ENCODE measurements around the gene GABRG3.

The GABRG3 gene

GRCh38 chr15:27463525-27464088 lies 492.6 kb downstream of the GABRG3 start:
- H3K4me3 Mint-ChIP-seq, result no peak overlapping the region
- H3K36me3 Mint-ChIP-seq (ENCODE audit: low read depth), result no peaks in the 10 kb centered on the region
- H3K4me1 Mint-ChIP-seq (ENCODE audit: low read depth), result no peaks in the 10 kb centered on the region
- peaks cover 41% of the 10 kb centered on the region for H3K9me3 Mint-ChIP-seq
- no peaks in the 10 kb centered on the region for H3K27me3 Mint-ChIP-seq (ENCODE audit: low read depth)
- H3K27ac Mint-ChIP-seq, result no peak overlapping the region

- Mint-ChIP-seq H3K9me3 (peaks cover 43% of the 10 kb centered on the region), H3K27me3 (ENCODE audit: low read depth) (no peaks in the 10 kb centered on the region), H3K27ac (no peak overlapping the region), H3K36me3 (ENCODE audit: low read depth) (no peaks in the 10 kb centered on the region), H3K4me3 (no peak overlapping the region), H3K4me1 (ENCODE audit: low read depth) (no peaks in the 10 kb centered on the region)
These were observed 494.1 kb downstream of the GABRG3 start for GRCh38 chr15:27464941-27465612.

GRCh38 chr15:27466758-27467157 lies 495.8 kb downstream of the GABRG3 start:
- H3K36me3 Mint-ChIP-seq (ENCODE audit: low read depth), result no peaks in the 10 kb centered on the region
- H3K27me3 Mint-ChIP-seq (ENCODE audit: low read depth), result no peaks in the 10 kb centered on the region
- no peak overlapping the region for H3K4me3 Mint-ChIP-seq
- H3K4me1 Mint-ChIP-seq (ENCODE audit: low read depth), result no peaks in the 10 kb centered on the region
- peaks cover 31% of the 10 kb centered on the region for H3K9me3 Mint-ChIP-seq
- H3K27ac Mint-ChIP-seq, result no peak overlapping the region

GRCh38 chr15:27468151-27468591 lies 497.2 kb downstream of the GABRG3 start:
- no peak overlapping the region for H3K27ac Mint-ChIP-seq
- no peaks in the 10 kb centered on the region for H3K27me3 Mint-ChIP-seq (ENCODE audit: low read depth)
- no peaks in the 10 kb centered on the region for H3K36me3 Mint-ChIP-seq (ENCODE audit: low read depth)
- no peak overlapping the region for H3K4me3 Mint-ChIP-seq
- no peaks in the 10 kb centered on the region for H3K4me1 Mint-ChIP-seq (ENCODE audit: low read depth)
- peaks cover 26% of the 10 kb centered on the region for H3K9me3 Mint-ChIP-seq

GRCh38 chr15:27473845-27474244 lies 502.9 kb downstream of the GABRG3 start:
- Mint-ChIP-seq H3K36me3 (ENCODE audit: low read depth) (no peaks in the 10 kb centered on the region), H3K27me3 (ENCODE audit: low read depth) (no peaks in the 10 kb centered on the region), H3K4me1 (ENCODE audit: low read depth) (no peaks in the 10 kb centered on the region), H3K4me3 (no peak overlapping the region), H3K27ac (no peak overlapping the region), H3K9me3 (peaks cover 14% of the 10 kb centered on the region)

- H3K27me3 Mint-ChIP-seq (ENCODE audit: low read depth), result no peaks in the 10 kb centered on the region
- H3K4me1 Mint-ChIP-seq (ENCODE audit: low read depth), result no peaks in the 10 kb centered on the region
- no peak overlapping the region for H3K4me3 Mint-ChIP-seq
- no peak overlapping the region for H3K27ac Mint-ChIP-seq
- no peaks in the 10 kb centered on the region for H3K36me3 Mint-ChIP-seq (ENCODE audit: low read depth)
- H3K9me3 Mint-ChIP-seq, result peaks cover 12% of the 10 kb centered on the region
These were observed 504.4 kb downstream of the GABRG3 start for GRCh38 chr15:27475395-27475794.

GRCh38 chr15:27479296-27480140 lies 508.5 kb downstream of the GABRG3 start:
- H3K4me3 Mint-ChIP-seq, result no peak overlapping the region
- no peaks in the 10 kb centered on the region for H3K4me1 Mint-ChIP-seq (ENCODE audit: low read depth)
- no peaks in the 10 kb centered on the region for H3K36me3 Mint-ChIP-seq (ENCODE audit: low read depth)
- no peaks in the 10 kb centered on the region for H3K27me3 Mint-ChIP-seq (ENCODE audit: low read depth)
- no peak overlapping the region for H3K27ac Mint-ChIP-seq
- peaks cover 25% of the 10 kb centered on the region for H3K9me3 Mint-ChIP-seq

GRCh38 chr15:27480141-27480530 lies 509.2 kb downstream of the GABRG3 start:
- H3K36me3 Mint-ChIP-seq (ENCODE audit: low read depth), result no peaks in the 10 kb centered on the region
- no peak overlapping the region for H3K4me3 Mint-ChIP-seq
- H3K27me3 Mint-ChIP-seq (ENCODE audit: low read depth), result no peaks in the 10 kb centered on the region
- H3K27ac Mint-ChIP-seq, result no peak overlapping the region
- H3K4me1 Mint-ChIP-seq (ENCODE audit: low read depth), result no peaks in the 10 kb centered on the region
- H3K9me3 Mint-ChIP-seq, result peaks cover 31% of the 10 kb centered on the region

- Mint-ChIP-seq H3K4me3 (no peak overlapping the region), H3K36me3 (ENCODE audit: low read depth) (no peaks in the 10 kb centered on the region), H3K27ac (no peak overlapping the region), H3K4me1 (ENCODE audit: low read depth) (no peaks in the 10 kb centered on the region), H3K9me3 (peaks cover 33% of the 10 kb centered on the region), H3K27me3 (ENCODE audit: low read depth) (no peaks in the 10 kb centered on the region)
These were observed 509.7 kb downstream of the GABRG3 start for GRCh38 chr15:27480642-27481041.

GRCh38 chr15:27481768-27482167 lies 510.8 kb downstream of the GABRG3 start:
- H3K27me3 Mint-ChIP-seq (ENCODE audit: low read depth), result no peaks in the 10 kb centered on the region
- H3K9me3 Mint-ChIP-seq, result peaks cover 33% of the 10 kb centered on the region
- no peak overlapping the region for H3K4me3 Mint-ChIP-seq
- no peaks in the 10 kb centered on the region for H3K4me1 Mint-ChIP-seq (ENCODE audit: low read depth)
- no peaks in the 10 kb centered on the region for H3K36me3 Mint-ChIP-seq (ENCODE audit: low read depth)
- no peak overlapping the region for H3K27ac Mint-ChIP-seq

- no peak overlapping the region for H3K4me3 Mint-ChIP-seq
- peaks cover 30% of the 10 kb centered on the region for H3K9me3 Mint-ChIP-seq
- H3K36me3 Mint-ChIP-seq (ENCODE audit: low read depth), result no peaks in the 10 kb centered on the region
- H3K27ac Mint-ChIP-seq, result no peak overlapping the region
- H3K4me1 Mint-ChIP-seq (ENCODE audit: low read depth), result no peaks in the 10 kb centered on the region
- no peaks in the 10 kb centered on the region for H3K27me3 Mint-ChIP-seq (ENCODE audit: low read depth)
These were observed 511.3 kb downstream of the GABRG3 start for GRCh38 chr15:27482287-27482686.

- Mint-ChIP-seq H3K9me3 (peaks cover 30% of the 10 kb centered on the region), H3K36me3 (ENCODE audit: low read depth) (no peaks in the 10 kb centered on the region), H3K27me3 (ENCODE audit: low read depth) (no peaks in the 10 kb centered on the region), H3K4me3 (no peak overlapping the region), H3K27ac (no peak overlapping the region), H3K4me1 (ENCODE audit: low read depth) (no peaks in the 10 kb centered on the region)
These were observed 512.1 kb downstream of the GABRG3 start for GRCh38 chr15:27483124-27483523.

- Mint-ChIP-seq H3K9me3 (peaks cover 30% of the 10 kb centered on the region), H3K27ac (no peak overlapping the region), H3K27me3 (ENCODE audit: low read depth) (no peaks in the 10 kb centered on the region), H3K4me1 (ENCODE audit: low read depth) (no peaks in the 10 kb centered on the region), H3K36me3 (ENCODE audit: low read depth) (no peaks in the 10 kb centered on the region), H3K4me3 (no peak overlapping the region)
These were observed 514.3 kb downstream of the GABRG3 start for GRCh38 chr15:27485265-27485664.

GRCh38 chr15:27486051-27486450 lies 515.1 kb downstream of the GABRG3 start:
- Mint-ChIP-seq H3K9me3 (peaks cover 27% of the 10 kb centered on the region), H3K4me1 (ENCODE audit: low read depth) (no peaks in the 10 kb centered on the region), H3K36me3 (ENCODE audit: low read depth) (no peaks in the 10 kb centered on the region), H3K27me3 (ENCODE audit: low read depth) (no peaks in the 10 kb centered on the region), H3K4me3 (no peak overlapping the region), H3K27ac (no peak overlapping the region)
